ENCODE results near the gene SCGB1A1.

DNA sequence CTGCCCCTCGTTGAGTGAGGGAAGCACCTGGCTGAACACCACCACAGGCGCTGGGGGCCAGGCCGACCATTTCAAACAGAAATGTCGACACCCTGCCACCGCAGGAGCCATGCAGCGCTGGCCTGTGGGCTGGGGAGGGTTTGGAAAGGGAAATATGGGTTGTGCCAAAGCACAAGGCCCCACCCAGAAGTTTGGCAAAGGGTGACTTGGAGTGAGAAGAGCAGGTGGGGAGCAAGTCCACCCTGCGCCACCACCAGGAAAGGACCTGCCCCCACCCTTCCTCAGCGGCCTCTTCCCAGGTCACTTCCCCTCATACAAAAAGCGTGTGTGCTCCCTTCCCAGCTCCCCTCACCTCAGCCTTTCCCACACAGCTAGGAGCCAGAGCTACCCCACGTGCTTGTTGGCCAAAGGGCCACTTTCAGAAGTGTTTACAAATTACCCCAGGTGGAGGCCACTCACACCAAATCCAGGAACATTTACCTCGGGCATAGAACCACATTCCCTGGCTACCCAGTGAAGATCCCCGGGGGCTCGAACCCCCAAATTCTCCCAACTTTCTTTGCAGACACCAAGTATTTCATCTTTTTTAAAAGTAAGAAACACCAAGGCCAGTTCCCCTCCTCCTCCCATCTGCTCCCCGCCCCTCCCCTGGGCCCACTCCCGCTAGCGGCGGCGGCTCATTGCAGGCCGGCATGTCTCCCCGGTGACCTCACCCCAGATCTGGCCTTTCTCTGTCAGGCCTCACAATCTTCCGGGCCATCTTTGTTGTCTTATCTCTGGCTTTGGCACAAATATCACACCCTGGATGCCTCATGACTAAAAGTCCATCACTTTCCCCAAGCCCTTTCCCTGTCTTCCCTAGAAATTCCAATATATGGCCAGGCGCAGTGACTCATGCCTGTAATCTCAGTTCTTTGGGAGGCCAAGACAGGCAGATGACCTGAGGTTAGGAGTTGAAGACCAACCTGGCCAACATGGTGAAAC is 20.5 kb upstream of the SCGB1A1 start:
- TF ChIP-seq, protein P1, sequence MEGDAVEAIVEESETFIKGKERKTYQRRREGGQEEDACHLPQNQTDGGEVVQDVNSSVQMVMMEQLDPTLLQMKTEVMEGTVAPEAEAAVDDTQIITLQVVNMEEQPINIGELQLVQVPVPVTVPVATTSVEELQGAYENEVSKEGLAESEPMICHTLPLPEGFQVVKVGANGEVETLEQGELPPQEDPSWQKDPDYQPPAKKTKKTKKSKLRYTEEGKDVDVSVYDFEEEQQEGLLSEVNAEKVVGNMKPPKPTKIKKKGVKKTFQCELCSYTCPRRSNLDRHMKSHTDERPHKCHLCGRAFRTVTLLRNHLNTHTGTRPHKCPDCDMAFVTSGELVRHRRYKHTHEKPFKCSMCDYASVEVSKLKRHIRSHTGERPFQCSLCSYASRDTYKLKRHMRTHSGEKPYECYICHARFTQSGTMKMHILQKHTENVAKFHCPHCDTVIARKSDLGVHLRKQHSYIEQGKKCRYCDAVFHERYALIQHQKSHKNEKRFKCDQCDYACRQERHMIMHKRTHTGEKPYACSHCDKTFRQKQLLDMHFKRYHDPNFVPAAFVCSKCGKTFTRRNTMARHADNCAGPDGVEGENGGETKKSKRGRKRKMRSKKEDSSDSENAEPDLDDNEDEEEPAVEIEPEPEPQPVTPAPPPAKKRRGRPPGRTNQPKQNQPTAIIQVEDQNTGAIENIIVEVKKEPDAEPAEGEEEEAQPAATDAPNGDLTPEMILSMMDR (IDR thresholded peaks at IDR 0.05) = no peak
- no peak for TF ChIP-seq POLR2A (IDR thresholded peaks at IDR 0.05; ENCODE audit: low read depth)
- TF ChIP-seq EP300 (IDR thresholded peaks at IDR 0.05) = no peak

Data from esophagus muscularis mucosa (tissue), 4 donors.